HepG2 (cell line): ENCODE data around the gene COMP. TPM values are rescaled to one million over a fixed set of nuclear protein-coding genes. Genes with fewer than 3 reads are reported as not detected.

Experiments used
- ATAC-seq: fragments of 200-7000 bp; cut with Tn5 transposase; 3 replicates; pipeline ENCODE4 v1.9.1; 2020; ENCODE audit warnings: mild to moderate bottlenecking, moderate library complexity
- BruUV-seq: library from RNA; stranded (reverse); fragments of 400-500 nt; replicated peaks from 2 replicates; lab custom pipeline; 2021; lab: Mats Ljungman, UMichigan
- CTCF ChIA-PET: fragments of 300-600 bp; formaldehyde crosslinking; extraction: SDS; loops from one replicate; lab custom pipeline; 2021; ENCODE audit warnings: low total read pairs, inconsistent platforms, low intra/inter-chr PET ratio; lab: Yijun Ruan, JAX
- POLR2A ChIA-PET: fragments of 350-600 bp; sonication (Branson Sonifier 250); formaldehyde crosslinking; loops from one replicate; lab custom pipeline; 2020; ENCODE audit warnings: antibody characterized with exemption, inconsistent platforms; lab: Yijun Ruan, JAX
- DNase-seq: peaks from one replicate; pipeline ENCODE4 v3.0.0-alpha.2; 2015; ENCODE audit warnings: low spot score
- FAIRE-seq: peaks from 3 replicates; lab custom pipeline; 2011; peaks lifted over from hg19 to GRCh38; lab: Jason Lieb, UNC
- H2AFZ ChIP-seq: one replicate; pipeline ENCODE4 v1.6.1; 2011; ENCODE audit warnings: low read length, inconsistent platforms
- H3K27ac ChIP-seq: fragments of 300-600 bp; 3 replicates; pipeline ENCODE4 v1.8.0; 2011; ENCODE audit warnings: mixed run types, mild to moderate bottlenecking, mixed read lengths, low read length, inconsistent platforms; ENCODE audit not compliant: insufficient read depth; ENCODE audit errors: extremely low read length
- H3K27me3 ChIP-seq, 2 experiments: fragments of 200-600 bp in 1 of 2; 2 replicates in 1 of 2; 3 replicates in 1 of 2; pipeline versions ENCODE4 v1.6.0 to v1.8.0; 2011; ENCODE audit warnings: low read length in 2 of 2, mild to moderate bottlenecking in 2 of 2, moderate library complexity in 2 of 2, inconsistent platforms in 1 of 2; ENCODE audit not compliant: insufficient read depth in 2 of 2, control insufficient read depth in 1 of 2
- H3K36me3 ChIP-seq, 2 experiments: fragments of 200-600 bp in 1 of 2; replicated peaks in 1 of 2; 2 replicates in 1 of 2; 3 replicates in 1 of 2; pipeline versions ENCODE4 v1.5.1 to v1.8.0; 2011; ENCODE audit warnings: low read length in 2 of 2, inconsistent platforms in 1 of 2; ENCODE audit not compliant: insufficient read depth in 2 of 2, control insufficient read depth in 1 of 2
- H3K4me1 ChIP-seq: 2 replicates; pipeline ENCODE4 v1.5.1; 2012; ENCODE audit warnings: low read length, inconsistent platforms; ENCODE audit not compliant: insufficient read depth
- H3K4me2 ChIP-seq: 2 replicates; pipeline ENCODE4 v1.6.0; 2011; ENCODE audit warnings: low read depth, low read length, inconsistent platforms
- H3K4me3 ChIP-seq, 3 experiments: fragments of 200-600 bp in 1 of 3; sonication (generic), shearing (Covaris generic) in 1 of 3; replicated peaks in 1 of 3; 2 replicates each; pipeline ENCODE4 v1.5.1; 2011 to 2016; ENCODE audit warnings: low read length in 3 of 3, inconsistent platforms in 2 of 3, low read depth in 2 of 3, mild to moderate bottlenecking in 2 of 3, control low read depth in 1 of 3, mixed read lengths in 1 of 3; ENCODE audit not compliant: insufficient read depth in 1 of 3
- H3K79me2 ChIP-seq: one replicate; pipeline ENCODE4 v1.6.1; 2011; ENCODE audit warnings: low read length, inconsistent platforms; ENCODE audit not compliant: insufficient read depth
- H3K9ac ChIP-seq: 2 replicates; pipeline ENCODE4 v1.6.0; 2011; ENCODE audit warnings: mild to moderate bottlenecking, low read depth, low read length, inconsistent platforms; ENCODE audit not compliant: insufficient read depth
- H3K9me3 ChIP-seq: 2 replicates; pipeline ENCODE4 v1.5.1; 2012; ENCODE audit warnings: mild to moderate bottlenecking, low read length
- H4K20me1 ChIP-seq: 2 replicates; pipeline ENCODE4 v1.6.0; 2011; ENCODE audit warnings: inconsistent platforms, mild to moderate bottlenecking, low read length, moderate library complexity; ENCODE audit not compliant: insufficient read depth
- GPN1 ChIP-seq: sonication (generic); formaldehyde crosslinking; IDR thresholded peaks from 2 replicates; pipeline ENCODE4 v1.5.1; 2020; ENCODE audit warnings: missing genetic modification reagents, borderline replicate concordance
- ZBTB38 ChIP-seq: sonication (generic); formaldehyde crosslinking; IDR thresholded peaks from 2 replicates; pipeline ENCODE4 v1.5.1; 2020; ENCODE audit warnings: mild to moderate bottlenecking, missing genetic modification reagents
- ZFP36L2 ChIP-seq: sonication (generic); formaldehyde crosslinking; IDR thresholded peaks from 2 replicates; pipeline ENCODE4 v1.4.0; 2020; ENCODE audit warnings: missing genetic modification reagents
- ZNF263 ChIP-seq: sonication (generic); formaldehyde crosslinking; IDR thresholded peaks from 2 replicates; pipeline ENCODE4 v1.4.0; 2020; ENCODE audit warnings: missing genetic modification reagents
- ZNF569 ChIP-seq: sonication (generic); formaldehyde crosslinking; IDR thresholded peaks from 2 replicates; pipeline ENCODE4 v1.5.0; 2020; ENCODE audit warnings: mild to moderate bottlenecking, missing genetic modification reagents, moderate library complexity, borderline replicate concordance
- ZNF772 ChIP-seq: sonication (generic); formaldehyde crosslinking; IDR thresholded peaks from 2 replicates; pipeline ENCODE4 v1.5.0; 2020; ENCODE audit warnings: mild to moderate bottlenecking, missing genetic modification reagents
- WGBS: methylation state at CpG from one replicate; pipeline ENCODE4 v1.1.6; 2017; ENCODE audit warnings: low lambda C conversion rate; 5-methylcytosine and 5-hydroxymethylcytosine counted together
- in situ Hi-C: cut with HindIII; loops from 2 replicates; pipeline ENCODE4 v1.10.0; 2017; ENCODE audit warnings: low pct_unique_long_range_greater_than_20kb; ENCODE audit not compliant: extremely low pct_ligation_motif_present
- intact Hi-C: fragments of 100-400 bp; cut with micrococcal nuclease; formaldehyde crosslinking; loops from one replicate; pipeline ENCODE4 v1.10.0; 2022; ENCODE audit not compliant: unreplicated experiment
- polyA plus RNA-seq, 8 experiments: library from polyadenylated mRNA; depleted of rRNA in 3 of 8; stranded (reverse) in 7 of 8; unstranded in 1 of 8; fragments of >200 nt; fragmentation: Illumina TruSeq in 4 of 8; extraction: Trizol in 4 of 8; gene quantifications; 2 replicates each; pipeline versions ENCODE4 v1.2.1 to v1.2.3, GENCODE V29; 2011 to 2016; ENCODE audit warnings: low read depth in 4 of 8, missing spikeins in 1 of 8, mixed read lengths in 1 of 8; ENCODE audit not compliant: insufficient read depth in 1 of 8
- total RNA-seq, 5 experiments: library from RNA; depleted of rRNA; stranded (reverse); fragments of >200 nt; fragmentation: Illumina TruSeq; extraction: Trizol; gene quantifications; 2 replicates each; pipeline ENCODE4 v1.2.3, GENCODE V29; 2016; ENCODE audit warnings: low read depth in 1 of 5
- TF ChIP-seq, protein P1 (sequence below): sonication (generic); formaldehyde crosslinking; IDR thresholded peaks from 2 replicates; pipeline ENCODE4 v1.8.1; 2022; ENCODE audit warnings: low read depth, mild to moderate bottlenecking, missing genetic modification reagents

COMP gene
- total and polyA plus RNA-seq, 2 of the 13 experiments (the other 11 are each of a cell fraction or from before 2014, with no cell fraction given) = 0.04 to 0.13 TPM

DNA sequence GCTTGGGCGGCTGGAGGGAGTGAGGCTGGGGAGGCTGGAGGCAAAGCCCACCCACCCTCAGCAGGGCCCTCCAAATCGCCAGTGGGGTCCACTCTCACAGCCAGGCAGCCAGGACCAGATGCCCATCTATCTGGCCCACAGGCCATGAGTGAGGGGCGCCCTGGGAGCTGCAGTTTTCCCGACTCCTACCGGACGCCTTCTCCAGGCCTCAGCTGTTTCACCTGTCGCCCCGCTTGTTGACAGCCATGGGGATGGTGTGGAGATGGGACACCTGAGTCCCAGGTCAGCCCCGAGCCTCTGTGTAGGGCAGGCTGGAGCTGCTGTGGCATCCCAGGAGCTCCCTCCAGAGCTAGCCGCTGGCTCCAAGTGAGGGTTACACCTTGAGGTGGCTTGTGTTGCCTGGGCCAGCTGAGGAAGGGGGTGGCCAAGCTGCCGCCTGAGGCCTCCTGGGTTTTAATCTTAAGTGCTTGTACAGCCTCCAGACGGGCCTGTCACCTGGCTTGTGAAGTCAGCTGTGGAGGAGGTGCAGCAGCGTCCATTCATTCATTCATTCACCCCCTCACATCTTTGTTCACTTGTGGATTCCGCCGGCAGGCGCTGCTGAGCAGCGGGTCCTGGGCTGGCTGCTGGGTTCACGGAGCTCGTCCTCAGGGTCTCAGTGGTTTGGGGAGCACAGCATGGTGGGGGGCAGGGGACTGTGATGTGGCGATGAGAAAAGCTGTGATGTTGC lies 52.0 kb downstream of the COMP start:
- no peak for FAIRE-seq
- CTCF ChIA-PET = no interaction called here

More for the DNA sequence above, 52.0 kb downstream of the COMP start:
- peak overlapping the region; percentile 79 for H3K27ac ChIP-seq
- intact Hi-C loops (loop anchor here (10.0 kb wide), 1 partner anchor 54 kb away; the partner anchor contains the start of gene CRTC1), in situ Hi-C loops (no loop called here)
- no peak overlapping the region for H3K4me2 ChIP-seq
- WGBS = 91% methylated on average over 13 of the region's 20 CpGs
- no peak for TF ChIP-seq GPN1 (CRISPR knock-in tag)
- 0 out of 2 replicates have a peak, but pooled peaks have one; percentile 30 for TF ChIP-seq ZNF263
- TF ChIP-seq ZBTB38 (CRISPR knock-in tag) = 0 out of 2 replicates have a peak, but pooled peaks have one; percentile 30
- 0 out of 2 replicates have a peak, but pooled peaks have one; percentile 30 for TF ChIP-seq ZNF772 (CRISPR knock-in tag)
- no peak for TF ChIP-seq ZNF569
- TF ChIP-seq, protein P1, sequence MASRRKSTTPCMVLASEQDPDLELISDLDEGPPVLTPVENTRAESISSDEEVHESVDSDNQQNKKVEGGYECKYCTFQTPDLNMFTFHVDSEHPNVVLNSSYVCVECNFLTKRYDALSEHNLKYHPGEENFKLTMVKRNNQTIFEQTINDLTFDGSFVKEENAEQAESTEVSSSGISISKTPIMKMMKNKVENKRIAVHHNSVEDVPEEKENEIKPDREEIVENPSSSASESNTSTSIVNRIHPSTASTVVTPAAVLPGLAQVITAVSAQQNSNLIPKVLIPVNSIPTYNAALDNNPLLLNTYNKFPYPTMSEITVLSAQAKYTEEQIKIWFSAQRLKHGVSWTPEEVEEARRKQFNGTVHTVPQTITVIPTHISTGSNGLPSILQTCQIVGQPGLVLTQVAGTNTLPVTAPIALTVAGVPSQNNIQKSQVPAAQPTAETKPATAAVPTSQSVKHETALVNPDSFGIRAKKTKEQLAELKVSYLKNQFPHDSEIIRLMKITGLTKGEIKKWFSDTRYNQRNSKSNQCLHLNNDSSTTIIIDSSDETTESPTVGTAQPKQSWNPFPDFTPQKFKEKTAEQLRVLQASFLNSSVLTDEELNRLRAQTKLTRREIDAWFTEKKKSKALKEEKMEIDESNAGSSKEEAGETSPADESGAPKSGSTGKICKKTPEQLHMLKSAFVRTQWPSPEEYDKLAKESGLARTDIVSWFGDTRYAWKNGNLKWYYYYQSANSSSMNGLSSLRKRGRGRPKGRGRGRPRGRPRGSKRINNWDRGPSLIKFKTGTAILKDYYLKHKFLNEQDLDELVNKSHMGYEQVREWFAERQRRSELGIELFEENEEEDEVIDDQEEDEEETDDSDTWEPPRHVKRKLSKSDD (CRISPR knock-in tag) = 0 out of 2 replicates have a peak, but pooled peaks have one; percentile 2
- TF ChIP-seq ZFP36L2 (CRISPR knock-in tag) = no peak
- H3K36me3 ChIP-seq = no peaks in the 10 kb centered on the region
- H4K20me1 ChIP-seq = no peaks in the 10 kb centered on the region
- POLR2A ChIA-PET = interaction anchor here (1.2 to 2.0 kb wide), 2 partner anchors 23 to 26 kb away, joined by 3 to 7 read pairs; no protein-coding TSS in a partner anchor
- H3K9me3 ChIP-seq = no peaks in the 10 kb centered on the region
- H3K79me2 ChIP-seq = peaks cover 13% of the 10 kb centered on the region
- no TSS peak for BruUV-seq
- DNase-seq (no peak), ATAC-seq (no peak)
- no peak overlapping the region for H3K4me3 ChIP-seq
- H3K27me3 ChIP-seq = no peaks in the 10 kb centered on the region
- peaks cover 72% of the 10 kb centered on the region for H3K4me1 ChIP-seq
- peak overlapping the region; percentile 18; the same call in 1 of the 2 replicates for H3K9ac ChIP-seq
- no peak overlapping the region for H2AFZ ChIP-seq
